Ishikawa (cell line): ENCODE results near the gene S100A10.

Experiments
- EP300 ChIP-seq: IDR thresholded peaks from 2 replicates; pipeline ENCODE4 v1.6.1; 2012; ENCODE audit warnings: borderline replicate concordance
- NFIC ChIP-seq: IDR thresholded peaks from 2 replicates; pipeline ENCODE4 v1.6.1; 2012
- RAD21 ChIP-seq: IDR thresholded peaks from 2 replicates; pipeline ENCODE4 v1.6.1; 2012; ENCODE audit warnings: low read depth
- TAF1 ChIP-seq: IDR thresholded peaks from 2 replicates; pipeline ENCODE4 v1.6.1; 2012; ENCODE audit warnings: low read depth, mild to moderate bottlenecking
- TCF12 ChIP-seq: IDR thresholded peaks from 2 replicates; pipeline ENCODE4 v1.6.1; 2012; ENCODE audit warnings: low read depth
- TEAD4 ChIP-seq: IDR thresholded peaks from 2 replicates; pipeline ENCODE4 v1.6.1; 2012
- YY1 ChIP-seq: IDR thresholded peaks from 2 replicates; pipeline ENCODE4 v1.6.1; 2012; ENCODE audit warnings: low read depth
- TF ChIP-seq, protein P1 (sequence below): IDR thresholded peaks from 2 replicates; pipeline ENCODE4 v1.6.1; 2012; ENCODE audit warnings: low read depth, mild to moderate bottlenecking

DNA sequence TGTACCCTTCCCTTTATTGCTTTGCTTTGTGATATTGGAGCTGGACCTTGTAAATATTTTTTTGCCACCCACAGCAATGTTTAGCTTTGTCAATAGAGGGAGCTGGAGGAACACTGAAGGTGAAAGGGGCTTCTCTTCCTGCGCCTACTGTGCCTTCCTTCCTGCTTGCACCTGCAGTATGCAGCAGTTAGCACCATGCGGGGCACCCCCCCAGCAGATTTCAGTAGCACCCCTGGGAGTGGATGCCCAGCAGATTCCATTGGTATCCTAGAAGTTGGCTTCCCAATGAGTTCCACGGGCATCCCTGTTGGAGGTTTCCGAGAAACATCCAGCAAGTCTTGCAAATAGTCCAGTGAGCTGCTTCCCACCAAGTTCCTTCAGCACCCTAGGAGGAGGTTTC lies 25.6 kb downstream of the S100A10 start:
- TF ChIP-seq TCF12, result no peak
- TF ChIP-seq YY1, result no peak
- TF ChIP-seq TEAD4, result no peak
- no peak for TF ChIP-seq TAF1
- TF ChIP-seq EP300, result no peak
- TF ChIP-seq RAD21, result peak; percentile 99
- TF ChIP-seq NFIC, result no peak
- TF ChIP-seq, protein P1, sequence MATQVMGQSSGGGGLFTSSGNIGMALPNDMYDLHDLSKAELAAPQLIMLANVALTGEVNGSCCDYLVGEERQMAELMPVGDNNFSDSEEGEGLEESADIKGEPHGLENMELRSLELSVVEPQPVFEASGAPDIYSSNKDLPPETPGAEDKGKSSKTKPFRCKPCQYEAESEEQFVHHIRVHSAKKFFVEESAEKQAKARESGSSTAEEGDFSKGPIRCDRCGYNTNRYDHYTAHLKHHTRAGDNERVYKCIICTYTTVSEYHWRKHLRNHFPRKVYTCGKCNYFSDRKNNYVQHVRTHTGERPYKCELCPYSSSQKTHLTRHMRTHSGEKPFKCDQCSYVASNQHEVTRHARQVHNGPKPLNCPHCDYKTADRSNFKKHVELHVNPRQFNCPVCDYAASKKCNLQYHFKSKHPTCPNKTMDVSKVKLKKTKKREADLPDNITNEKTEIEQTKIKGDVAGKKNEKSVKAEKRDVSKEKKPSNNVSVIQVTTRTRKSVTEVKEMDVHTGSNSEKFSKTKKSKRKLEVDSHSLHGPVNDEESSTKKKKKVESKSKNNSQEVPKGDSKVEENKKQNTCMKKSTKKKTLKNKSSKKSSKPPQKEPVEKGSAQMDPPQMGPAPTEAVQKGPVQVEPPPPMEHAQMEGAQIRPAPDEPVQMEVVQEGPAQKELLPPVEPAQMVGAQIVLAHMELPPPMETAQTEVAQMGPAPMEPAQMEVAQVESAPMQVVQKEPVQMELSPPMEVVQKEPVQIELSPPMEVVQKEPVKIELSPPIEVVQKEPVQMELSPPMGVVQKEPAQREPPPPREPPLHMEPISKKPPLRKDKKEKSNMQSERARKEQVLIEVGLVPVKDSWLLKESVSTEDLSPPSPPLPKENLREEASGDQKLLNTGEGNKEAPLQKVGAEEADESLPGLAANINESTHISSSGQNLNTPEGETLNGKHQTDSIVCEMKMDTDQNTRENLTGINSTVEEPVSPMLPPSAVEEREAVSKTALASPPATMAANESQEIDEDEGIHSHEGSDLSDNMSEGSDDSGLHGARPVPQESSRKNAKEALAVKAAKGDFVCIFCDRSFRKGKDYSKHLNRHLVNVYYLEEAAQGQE, result no peak
